Panc1 (cell line): ENCODE data around the gene CHST15. TPM values are rescaled to one million over a fixed set of nuclear protein-coding genes. Genes with fewer than 3 reads are reported as not detected.
A peak's percentile ranks its signal among the peaks of the same experiment; 100 is the strongest.

Experiments used
- ATAC-seq: fragments of 200-7000 bp; cut with Tn5 transposase; 2 replicates; pipeline ENCODE4 v1.9.1; 2020; ENCODE audit warnings: mild to moderate bottlenecking, moderate library complexity
- BruUV-seq: library from RNA; stranded (reverse); fragments of 400-500 nt; replicated peaks from 2 replicates; lab custom pipeline; 2021; lab: Mats Ljungman, UMichigan
- CTCF ChIA-PET: fragments of 300-600 bp; sonication (Branson Sonifier 250); formaldehyde crosslinking; loops from one replicate; lab custom pipeline; 2022; ENCODE audit warnings: antibody characterized with exemption; lab: Charles Lee
- POLR2A ChIA-PET: fragments of 300-600 bp; sonication (Branson Sonifier 250); formaldehyde crosslinking; loops from one replicate; lab custom pipeline; 2022; ENCODE audit warnings: antibody characterized with exemption; lab: Charles Lee
- DNase-seq: peaks from one replicate; pipeline ENCODE4 v3.0.0-alpha.2; 2010; ENCODE audit warnings: low read depth, low spot score
- H3K27ac ChIP-seq: 2 replicates; pipeline ENCODE4 v1.5.1; 2011; ENCODE audit warnings: mild to moderate bottlenecking, low read length, inconsistent platforms
- H3K27me3 ChIP-seq: fragments of 200-500 bp; sonication (Bioruptor generic); 2 replicates; pipeline ENCODE4 v1.6.0; 2014; ENCODE audit warnings: low read length, inconsistent platforms; ENCODE audit not compliant: control insufficient read depth, insufficient read depth
- H3K36me3 ChIP-seq: fragments of 200-500 bp; sonication (Bioruptor generic); 2 replicates; pipeline ENCODE4 v1.5.1; 2014; ENCODE audit warnings: inconsistent platforms, mild to moderate bottlenecking, low read length, moderate library complexity; ENCODE audit not compliant: control insufficient read depth, insufficient read depth
- H3K4me1 ChIP-seq: 2 replicates; pipeline ENCODE4 v1.5.1; 2011; ENCODE audit warnings: inconsistent platforms, mild to moderate bottlenecking, low read length, moderate library complexity; ENCODE audit not compliant: control insufficient read depth, insufficient read depth
- H3K4me3 ChIP-seq, 2 experiments: 2 replicates each; pipeline ENCODE4 v1.5.1; 2011 to 2012; ENCODE audit warnings: low read depth in 2 of 2, low read length in 2 of 2, mild to moderate bottlenecking in 2 of 2, inconsistent platforms in 1 of 2, moderate library complexity in 1 of 2
- H3K9me3 ChIP-seq: fragments of 200-500 bp; sonication (Bioruptor generic); 2 replicates; pipeline ENCODE4 v1.5.1; 2014; ENCODE audit warnings: low read depth, mild to moderate bottlenecking, inconsistent platforms, low read length, moderate library complexity; ENCODE audit not compliant: control insufficient read depth, insufficient read depth
- POLR2AphosphoS5 ChIP-seq: IDR thresholded peaks from 2 replicates; pipeline ENCODE4 v1.6.1; 2012; ENCODE audit warnings: mild to moderate bottlenecking, low read depth, low read length, moderate library complexity
- SIN3A ChIP-seq: IDR thresholded peaks from 2 replicates; pipeline ENCODE4 v1.6.1; 2012; ENCODE audit warnings: low read depth, mild to moderate bottlenecking, low read length, moderate library complexity, borderline replicate concordance; ENCODE audit not compliant: insufficient read depth
- TCF7L2 ChIP-seq: IDR thresholded peaks from 2 replicates; pipeline ENCODE4 v1.6.1; 2011; ENCODE audit warnings: mild to moderate bottlenecking, low read depth, low read length, inconsistent platforms
- in situ Hi-C: cut with HindIII; loops from 2 replicates; pipeline ENCODE4 v1.10.0; 2016; ENCODE audit warnings: low sequenced_read_pairs, low pct_unique_long_range_greater_than_20kb
- intact Hi-C: fragments of 100-400 bp; cut with micrococcal nuclease; formaldehyde crosslinking; loops from one replicate; pipeline ENCODE4 v1.10.0; 2022; ENCODE audit not compliant: unreplicated experiment
- total RNA-seq: library from RNA; stranded (reverse); gene quantifications from one replicate; pipeline ENCODE4 v1.2.1, GENCODE V29; 2021; ENCODE audit not compliant: unreplicated experiment
- TF ChIP-seq, protein P1 (sequence below), 2 experiments: IDR thresholded peaks; 2 replicates each; pipeline ENCODE4 v1.6.1; 2011 to 2012; ENCODE audit warnings: low read depth in 2 of 2, control low read depth in 1 of 2, low read length in 1 of 2, mild to moderate bottlenecking in 1 of 2, moderate library complexity in 1 of 2; ENCODE audit not compliant: insufficient read depth in 1 of 2
- TF ChIP-seq, protein P2 (sequence below): fragments of 450-650 bp; IDR thresholded peaks from 2 replicates; pipeline ENCODE4 v1.5.1; 2017; ENCODE audit warnings: mild to moderate bottlenecking

The CHST15 gene
- total RNA-seq, 1 experiment from 2014 or later = 33.2 TPM

DNA sequence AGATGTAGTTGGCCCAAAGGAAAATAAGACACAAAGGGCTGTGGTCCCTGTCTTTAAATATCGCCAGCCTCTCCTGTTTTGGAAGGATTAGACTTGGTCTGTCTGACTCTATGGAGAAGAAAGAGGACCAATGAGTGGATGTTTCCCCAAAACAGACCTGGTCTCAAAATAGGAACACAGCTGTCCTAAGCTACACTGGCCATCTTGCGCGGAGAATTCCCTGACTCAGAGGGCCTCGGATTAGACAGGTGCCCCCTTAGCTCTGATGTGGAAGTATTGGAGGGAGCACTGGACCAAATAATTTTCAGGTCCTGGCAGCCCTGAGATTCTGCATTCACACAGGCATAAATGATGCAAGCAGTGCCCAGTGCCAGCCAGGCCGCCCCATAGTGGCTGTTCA lies 56.1 kb downstream of the CHST15 start:
- ATAC-seq (no peak), DNase-seq (no peak)
- no peaks in the 10 kb centered on the region for H3K4me1 ChIP-seq
- no peak for TF ChIP-seq POLR2AphosphoS5
- TF ChIP-seq, protein P1, sequence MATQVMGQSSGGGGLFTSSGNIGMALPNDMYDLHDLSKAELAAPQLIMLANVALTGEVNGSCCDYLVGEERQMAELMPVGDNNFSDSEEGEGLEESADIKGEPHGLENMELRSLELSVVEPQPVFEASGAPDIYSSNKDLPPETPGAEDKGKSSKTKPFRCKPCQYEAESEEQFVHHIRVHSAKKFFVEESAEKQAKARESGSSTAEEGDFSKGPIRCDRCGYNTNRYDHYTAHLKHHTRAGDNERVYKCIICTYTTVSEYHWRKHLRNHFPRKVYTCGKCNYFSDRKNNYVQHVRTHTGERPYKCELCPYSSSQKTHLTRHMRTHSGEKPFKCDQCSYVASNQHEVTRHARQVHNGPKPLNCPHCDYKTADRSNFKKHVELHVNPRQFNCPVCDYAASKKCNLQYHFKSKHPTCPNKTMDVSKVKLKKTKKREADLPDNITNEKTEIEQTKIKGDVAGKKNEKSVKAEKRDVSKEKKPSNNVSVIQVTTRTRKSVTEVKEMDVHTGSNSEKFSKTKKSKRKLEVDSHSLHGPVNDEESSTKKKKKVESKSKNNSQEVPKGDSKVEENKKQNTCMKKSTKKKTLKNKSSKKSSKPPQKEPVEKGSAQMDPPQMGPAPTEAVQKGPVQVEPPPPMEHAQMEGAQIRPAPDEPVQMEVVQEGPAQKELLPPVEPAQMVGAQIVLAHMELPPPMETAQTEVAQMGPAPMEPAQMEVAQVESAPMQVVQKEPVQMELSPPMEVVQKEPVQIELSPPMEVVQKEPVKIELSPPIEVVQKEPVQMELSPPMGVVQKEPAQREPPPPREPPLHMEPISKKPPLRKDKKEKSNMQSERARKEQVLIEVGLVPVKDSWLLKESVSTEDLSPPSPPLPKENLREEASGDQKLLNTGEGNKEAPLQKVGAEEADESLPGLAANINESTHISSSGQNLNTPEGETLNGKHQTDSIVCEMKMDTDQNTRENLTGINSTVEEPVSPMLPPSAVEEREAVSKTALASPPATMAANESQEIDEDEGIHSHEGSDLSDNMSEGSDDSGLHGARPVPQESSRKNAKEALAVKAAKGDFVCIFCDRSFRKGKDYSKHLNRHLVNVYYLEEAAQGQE (IDR thresholded peaks at IDR 0.05; ENCODE audit: insufficient read depth in 1 of 2, low read depth in 2 of 2, low read length in 1 of 2) = no peak
- TF ChIP-seq, protein P2, sequence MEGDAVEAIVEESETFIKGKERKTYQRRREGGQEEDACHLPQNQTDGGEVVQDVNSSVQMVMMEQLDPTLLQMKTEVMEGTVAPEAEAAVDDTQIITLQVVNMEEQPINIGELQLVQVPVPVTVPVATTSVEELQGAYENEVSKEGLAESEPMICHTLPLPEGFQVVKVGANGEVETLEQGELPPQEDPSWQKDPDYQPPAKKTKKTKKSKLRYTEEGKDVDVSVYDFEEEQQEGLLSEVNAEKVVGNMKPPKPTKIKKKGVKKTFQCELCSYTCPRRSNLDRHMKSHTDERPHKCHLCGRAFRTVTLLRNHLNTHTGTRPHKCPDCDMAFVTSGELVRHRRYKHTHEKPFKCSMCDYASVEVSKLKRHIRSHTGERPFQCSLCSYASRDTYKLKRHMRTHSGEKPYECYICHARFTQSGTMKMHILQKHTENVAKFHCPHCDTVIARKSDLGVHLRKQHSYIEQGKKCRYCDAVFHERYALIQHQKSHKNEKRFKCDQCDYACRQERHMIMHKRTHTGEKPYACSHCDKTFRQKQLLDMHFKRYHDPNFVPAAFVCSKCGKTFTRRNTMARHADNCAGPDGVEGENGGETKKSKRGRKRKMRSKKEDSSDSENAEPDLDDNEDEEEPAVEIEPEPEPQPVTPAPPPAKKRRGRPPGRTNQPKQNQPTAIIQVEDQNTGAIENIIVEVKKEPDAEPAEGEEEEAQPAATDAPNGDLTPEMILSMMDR = no peak
- TF ChIP-seq SIN3A = no peak
- no peak for TF ChIP-seq TCF7L2
- in situ Hi-C loops (no loop called here), intact Hi-C loops (no loop called here)
- TSS peak; percentile 49 for BruUV-seq
- ChIA-PET POLR2A (no interaction called here), CTCF (no interaction called here)
- no peaks in the 10 kb centered on the region for H3K27me3 ChIP-seq
- H3K27ac ChIP-seq = no peak overlapping the region
- H3K36me3 ChIP-seq = no peaks in the 10 kb centered on the region
- no peaks in the 10 kb centered on the region for H3K9me3 ChIP-seq
- no peak overlapping the region for H3K4me3 ChIP-seq

DNA sequence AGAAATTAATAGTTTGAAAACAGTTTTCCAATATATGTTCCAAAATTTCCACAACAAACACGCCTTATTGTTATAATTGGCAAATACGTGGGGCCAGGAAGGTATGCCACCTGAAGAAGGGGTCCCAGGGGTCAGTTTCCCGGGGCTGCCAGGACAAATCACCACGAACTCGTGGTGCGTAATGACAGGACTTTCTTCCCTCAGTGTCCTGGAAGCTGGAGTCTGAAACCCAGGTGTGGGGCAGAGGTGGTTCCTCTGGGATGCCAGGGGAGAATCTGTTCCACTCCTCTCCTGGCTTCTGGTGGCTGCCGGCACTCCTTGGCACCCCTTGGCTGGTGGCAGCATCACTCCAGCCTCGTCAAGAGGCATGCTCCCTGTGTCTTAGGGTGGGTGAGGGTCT lies 56.7 kb downstream of the CHST15 start:
- ChIA-PET POLR2A (no interaction called here), CTCF (interaction anchor here (0.6 kb wide), 1 partner anchor 238 kb away, joined by 5 read pairs; no protein-coding TSS in a partner anchor)
- H3K4me1 ChIP-seq = no peaks in the 10 kb centered on the region
- intact Hi-C loops (no loop called here), in situ Hi-C loops (no loop called here)
- H3K27me3 ChIP-seq = no peaks in the 10 kb centered on the region
- H3K36me3 ChIP-seq = no peaks in the 10 kb centered on the region
- ATAC-seq = no peak
- no peaks in the 10 kb centered on the region for H3K9me3 ChIP-seq
- BruUV-seq = no TSS peak
- no peak overlapping the region for H3K27ac ChIP-seq
- TF ChIP-seq TCF7L2 = no peak
- TF ChIP-seq, protein P1 (IDR thresholded peaks at IDR 0.05; ENCODE audit: insufficient read depth in 1 of 2, low read depth in 2 of 2, low read length in 1 of 2) = no peak
- TF ChIP-seq, protein P2 = no peak
- no peak for TF ChIP-seq POLR2AphosphoS5
- no peak for TF ChIP-seq SIN3A
- no peak for DNase-seq
- H3K4me3 ChIP-seq = no peak overlapping the region
